ENCODE measurements around the gene PER2.

PER2 gene

GRCh38 chr2:238265605-238266004 lies 22.8 kb downstream of the PER2 start:
- DNase-seq: no peak

- DNase-seq: no peak
Observed at GRCh38 chr2:238264072-238264460, 24.3 kb downstream of the PER2 start.

- peak; percentile 67 to 68 for DNase-seq
Observed at GRCh38 chr2:238263204-238264071, 25.0 kb downstream of the PER2 start.

- DNase-seq: no peak
Observed at GRCh38 chr2:238262496-238263122, 25.8 kb downstream of the PER2 start.

- no peak for DNase-seq
Observed at GRCh38 chr2:238261718-238262375, 26.6 kb downstream of the PER2 start.

- DNase-seq: no peak
Observed at GRCh38 chr2:238260883-238261282, 27.5 kb downstream of the PER2 start.

GRCh38 chr2:238259061-238260020 lies 29.1 kb downstream of the PER2 start:
- no peak for DNase-seq

- no peak for DNase-seq
Observed at GRCh38 chr2:238257786-238258700, 30.4 kb downstream of the PER2 start.

- DNase-seq: peak; percentile 60 to 67
Observed at GRCh38 chr2:238256594-238257104, 31.8 kb downstream of the PER2 start.

GRCh38 chr2:238256111-238256510 lies 32.3 kb downstream of the PER2 start:
- DNase-seq: no peak

- DNase-seq: no peak
Observed at GRCh38 chr2:238255636-238256035, 32.8 kb downstream of the PER2 start.

- no peak for DNase-seq
Observed at GRCh38 chr2:238255151-238255551, 33.3 kb downstream of the PER2 start.

- DNase-seq: no peak
Observed at GRCh38 chr2:238254095-238254723, 34.2 kb downstream of the PER2 start.

- DNase-seq: no peak
Observed at GRCh38 chr2:238252766-238253630, 35.4 kb downstream of the PER2 start.

- DNase-seq: no peak
Observed at GRCh38 chr2:238251986-238252385, 36.4 kb downstream of the PER2 start.

- no peak for DNase-seq
Observed at GRCh38 chr2:238251331-238251730, 37.1 kb downstream of the PER2 start.

GRCh38 chr2:238250896-238251295 lies 37.5 kb downstream of the PER2 start:
- DNase-seq: no peak

- no peak for DNase-seq
Observed at GRCh38 chr2:238247841-238248453, 40.5 kb downstream of the PER2 start.
